ENCODE results near the gene WDR89.

DNA sequence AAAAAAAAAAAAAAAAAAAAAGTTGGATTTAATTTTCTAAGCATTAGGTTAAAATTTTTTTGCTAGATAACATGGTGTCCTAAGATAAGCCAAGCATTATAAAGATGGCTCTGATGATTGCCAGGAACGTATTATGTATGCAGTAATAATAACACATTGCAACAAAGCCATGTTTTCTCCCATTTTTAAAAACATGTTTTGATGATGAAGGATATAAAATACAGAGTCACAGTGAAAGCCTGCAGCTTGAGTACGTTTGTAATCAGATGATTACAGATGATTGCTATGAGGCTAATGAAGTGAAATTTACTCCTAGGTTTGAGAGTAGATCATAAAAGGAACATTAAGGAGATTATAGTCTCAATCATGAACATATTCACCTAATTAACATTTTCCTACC lies 13.3 kb upstream of the WDR89 start:
- TF ChIP-seq CTCF (IDR thresholded peaks at IDR 0.05): no peak
- no peak for TF ChIP-seq JUNB (IDR thresholded peaks at IDR 0.05)
